H1 (cell line): Measurements from ENCODE around the gene SEMA3A. TPM values are rescaled to one million over a fixed set of nuclear protein-coding genes. Genes with fewer than 3 reads are reported as not detected.

Experiments
- polyA plus RNA-seq, 7 experiments: library from polyadenylated mRNA; depleted of rRNA in 3 of 7; stranded (reverse) in 5 of 7; unstranded in 2 of 7; fragments of >200 nt in 5 of 7; fragments of 200-250 nt in 2 of 7; gene quantifications; 1 replicate in 5 of 7; 2 replicates in 1 of 7; 4 replicates in 1 of 7; pipeline versions ENCODE4 v1.2.1 to v1.2.3, GENCODE V29; 2011 to 2013; ENCODE audit warnings: missing spikeins in 2 of 7, mixed read lengths in 2 of 7
- total RNA-seq: library from RNA; stranded (reverse); fragmentation: NEBNext Ultra II Directional; extraction: Animal tissue kit (Norgen Biotek cat#: 25700); gene quantifications from 2 replicates; pipeline ENCODE4 v1.2.1, GENCODE V29; 2021
- TF ChIP-seq, protein P1 (sequence below): fragments of 300-600 bp; sonication (generic); IDR thresholded peaks from 2 replicates; pipeline ENCODE4 v1.7.1; 2012; ENCODE audit warnings: low read length, moderate library complexity, mild to moderate bottlenecking, inconsistent platforms; ENCODE audit not compliant: insufficient replicate concordance

Gene SEMA3A
- total and polyA plus RNA-seq, 2 of the 8 experiments (the other 6 are each of a cell fraction or from before 2014, with no cell fraction given) = 8.1 to 45.9 TPM

DNA sequence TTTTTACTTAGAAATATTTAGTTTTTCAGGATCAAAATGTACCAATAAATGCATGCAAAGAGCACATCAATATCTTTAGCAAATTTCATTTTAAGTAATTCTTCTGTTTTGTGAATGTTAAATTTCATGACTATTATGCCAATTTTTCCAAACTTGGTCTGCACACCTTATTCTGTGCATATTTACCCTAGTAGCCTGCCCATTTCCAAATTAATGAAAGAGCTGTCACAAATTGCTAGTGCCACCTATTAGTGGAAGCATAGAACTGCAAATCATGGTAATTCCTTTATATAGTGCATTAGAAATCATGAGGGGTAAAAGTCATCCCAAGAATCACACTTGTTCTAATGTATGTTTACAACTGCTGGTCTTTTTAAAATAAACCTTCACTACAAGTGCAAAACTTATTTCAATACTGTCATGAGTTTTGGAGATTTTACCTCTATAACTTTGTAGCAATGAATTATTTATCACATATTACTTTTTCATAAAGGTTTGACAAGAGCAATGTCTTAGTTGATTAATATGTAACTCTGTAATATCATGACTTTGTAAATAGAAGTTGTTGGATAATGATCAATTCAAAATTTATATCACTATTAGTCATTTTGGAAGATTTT is 5.7 kb downstream of the SEMA3A start (continued):
- TF ChIP-seq, protein P1, sequence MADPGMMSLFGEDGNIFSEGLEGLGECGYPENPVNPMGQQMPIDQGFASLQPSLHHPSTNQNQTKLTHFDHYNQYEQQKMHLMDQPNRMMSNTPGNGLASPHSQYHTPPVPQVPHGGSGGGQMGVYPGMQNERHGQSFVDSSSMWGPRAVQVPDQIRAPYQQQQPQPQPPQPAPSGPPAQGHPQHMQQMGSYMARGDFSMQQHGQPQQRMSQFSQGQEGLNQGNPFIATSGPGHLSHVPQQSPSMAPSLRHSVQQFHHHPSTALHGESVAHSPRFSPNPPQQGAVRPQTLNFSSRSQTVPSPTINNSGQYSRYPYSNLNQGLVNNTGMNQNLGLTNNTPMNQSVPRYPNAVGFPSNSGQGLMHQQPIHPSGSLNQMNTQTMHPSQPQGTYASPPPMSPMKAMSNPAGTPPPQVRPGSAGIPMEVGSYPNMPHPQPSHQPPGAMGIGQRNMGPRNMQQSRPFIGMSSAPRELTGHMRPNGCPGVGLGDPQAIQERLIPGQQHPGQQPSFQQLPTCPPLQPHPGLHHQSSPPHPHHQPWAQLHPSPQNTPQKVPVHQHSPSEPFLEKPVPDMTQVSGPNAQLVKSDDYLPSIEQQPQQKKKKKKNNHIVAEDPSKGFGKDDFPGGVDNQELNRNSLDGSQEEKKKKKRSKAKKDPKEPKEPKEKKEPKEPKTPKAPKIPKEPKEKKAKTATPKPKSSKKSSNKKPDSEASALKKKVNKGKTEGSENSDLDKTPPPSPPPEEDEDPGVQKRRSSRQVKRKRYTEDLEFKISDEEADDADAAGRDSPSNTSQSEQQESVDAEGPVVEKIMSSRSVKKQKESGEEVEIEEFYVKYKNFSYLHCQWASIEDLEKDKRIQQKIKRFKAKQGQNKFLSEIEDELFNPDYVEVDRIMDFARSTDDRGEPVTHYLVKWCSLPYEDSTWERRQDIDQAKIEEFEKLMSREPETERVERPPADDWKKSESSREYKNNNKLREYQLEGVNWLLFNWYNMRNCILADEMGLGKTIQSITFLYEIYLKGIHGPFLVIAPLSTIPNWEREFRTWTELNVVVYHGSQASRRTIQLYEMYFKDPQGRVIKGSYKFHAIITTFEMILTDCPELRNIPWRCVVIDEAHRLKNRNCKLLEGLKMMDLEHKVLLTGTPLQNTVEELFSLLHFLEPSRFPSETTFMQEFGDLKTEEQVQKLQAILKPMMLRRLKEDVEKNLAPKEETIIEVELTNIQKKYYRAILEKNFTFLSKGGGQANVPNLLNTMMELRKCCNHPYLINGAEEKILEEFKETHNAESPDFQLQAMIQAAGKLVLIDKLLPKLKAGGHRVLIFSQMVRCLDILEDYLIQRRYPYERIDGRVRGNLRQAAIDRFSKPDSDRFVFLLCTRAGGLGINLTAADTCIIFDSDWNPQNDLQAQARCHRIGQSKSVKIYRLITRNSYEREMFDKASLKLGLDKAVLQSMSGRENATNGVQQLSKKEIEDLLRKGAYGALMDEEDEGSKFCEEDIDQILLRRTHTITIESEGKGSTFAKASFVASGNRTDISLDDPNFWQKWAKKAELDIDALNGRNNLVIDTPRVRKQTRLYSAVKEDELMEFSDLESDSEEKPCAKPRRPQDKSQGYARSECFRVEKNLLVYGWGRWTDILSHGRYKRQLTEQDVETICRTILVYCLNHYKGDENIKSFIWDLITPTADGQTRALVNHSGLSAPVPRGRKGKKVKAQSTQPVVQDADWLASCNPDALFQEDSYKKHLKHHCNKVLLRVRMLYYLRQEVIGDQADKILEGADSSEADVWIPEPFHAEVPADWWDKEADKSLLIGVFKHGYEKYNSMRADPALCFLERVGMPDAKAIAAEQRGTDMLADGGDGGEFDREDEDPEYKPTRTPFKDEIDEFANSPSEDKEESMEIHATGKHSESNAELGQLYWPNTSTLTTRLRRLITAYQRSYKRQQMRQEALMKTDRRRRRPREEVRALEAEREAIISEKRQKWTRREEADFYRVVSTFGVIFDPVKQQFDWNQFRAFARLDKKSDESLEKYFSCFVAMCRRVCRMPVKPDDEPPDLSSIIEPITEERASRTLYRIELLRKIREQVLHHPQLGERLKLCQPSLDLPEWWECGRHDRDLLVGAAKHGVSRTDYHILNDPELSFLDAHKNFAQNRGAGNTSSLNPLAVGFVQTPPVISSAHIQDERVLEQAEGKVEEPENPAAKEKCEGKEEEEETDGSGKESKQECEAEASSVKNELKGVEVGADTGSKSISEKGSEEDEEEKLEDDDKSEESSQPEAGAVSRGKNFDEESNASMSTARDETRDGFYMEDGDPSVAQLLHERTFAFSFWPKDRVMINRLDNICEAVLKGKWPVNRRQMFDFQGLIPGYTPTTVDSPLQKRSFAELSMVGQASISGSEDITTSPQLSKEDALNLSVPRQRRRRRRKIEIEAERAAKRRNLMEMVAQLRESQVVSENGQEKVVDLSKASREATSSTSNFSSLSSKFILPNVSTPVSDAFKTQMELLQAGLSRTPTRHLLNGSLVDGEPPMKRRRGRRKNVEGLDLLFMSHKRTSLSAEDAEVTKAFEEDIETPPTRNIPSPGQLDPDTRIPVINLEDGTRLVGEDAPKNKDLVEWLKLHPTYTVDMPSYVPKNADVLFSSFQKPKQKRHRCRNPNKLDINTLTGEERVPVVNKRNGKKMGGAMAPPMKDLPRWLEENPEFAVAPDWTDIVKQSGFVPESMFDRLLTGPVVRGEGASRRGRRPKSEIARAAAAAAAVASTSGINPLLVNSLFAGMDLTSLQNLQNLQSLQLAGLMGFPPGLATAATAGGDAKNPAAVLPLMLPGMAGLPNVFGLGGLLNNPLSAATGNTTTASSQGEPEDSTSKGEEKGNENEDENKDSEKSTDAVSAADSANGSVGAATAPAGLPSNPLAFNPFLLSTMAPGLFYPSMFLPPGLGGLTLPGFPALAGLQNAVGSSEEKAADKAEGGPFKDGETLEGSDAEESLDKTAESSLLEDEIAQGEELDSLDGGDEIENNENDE = peak; percentile 43
